ENCODE data around the gene AHNAK. TPM values are rescaled to one million over a fixed set of nuclear protein-coding genes. Genes with fewer than 3 reads are reported as not detected.

AHNAK gene
- polyA plus RNA-seq, 2 of the 4 experiments (the other 2 are of a cell fraction) = 43.3 to 82.0 TPM

DNA sequence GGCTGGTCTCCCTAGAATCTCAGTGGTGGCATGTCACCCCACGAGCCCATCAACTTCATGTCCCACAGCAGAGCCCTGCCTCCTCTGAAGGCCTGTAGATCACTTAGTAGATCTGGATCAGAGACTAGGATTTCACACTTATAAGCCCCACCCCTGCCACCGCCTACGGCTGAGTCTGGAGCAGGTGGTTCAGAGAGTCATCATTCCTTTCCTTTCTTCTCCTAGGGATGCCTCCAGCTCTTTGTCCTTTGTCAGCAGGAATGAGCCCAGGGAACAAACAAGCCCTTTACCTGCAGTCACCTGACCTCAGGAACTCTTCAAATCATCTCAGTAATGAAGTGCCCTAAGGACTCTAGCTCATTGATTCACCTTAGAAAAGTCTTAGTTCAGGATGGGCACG is 90.0 kb downstream of the AHNAK start:
- ChIA-PET CTCF (interaction anchor here (1.5 to 3.2 kb wide), 4 partner anchors 12 to 62 kb away, joined by 4 to 13 read pairs (median 7); no protein-coding TSS in a partner anchor), POLR2A (no interaction called here)
- FAIRE-seq = no peak
- H3K9me3 ChIP-seq = no peaks in the 10 kb centered on the region
- TF ChIP-seq GATA3 (IDR thresholded peaks at IDR 0.05; ENCODE audit: borderline replicate concordance) = no peak
- TF ChIP-seq HOXA7 (CRISPR knock-in tag; IDR thresholded peaks at IDR 0.05) = no peak
- TF ChIP-seq, protein P1, sequence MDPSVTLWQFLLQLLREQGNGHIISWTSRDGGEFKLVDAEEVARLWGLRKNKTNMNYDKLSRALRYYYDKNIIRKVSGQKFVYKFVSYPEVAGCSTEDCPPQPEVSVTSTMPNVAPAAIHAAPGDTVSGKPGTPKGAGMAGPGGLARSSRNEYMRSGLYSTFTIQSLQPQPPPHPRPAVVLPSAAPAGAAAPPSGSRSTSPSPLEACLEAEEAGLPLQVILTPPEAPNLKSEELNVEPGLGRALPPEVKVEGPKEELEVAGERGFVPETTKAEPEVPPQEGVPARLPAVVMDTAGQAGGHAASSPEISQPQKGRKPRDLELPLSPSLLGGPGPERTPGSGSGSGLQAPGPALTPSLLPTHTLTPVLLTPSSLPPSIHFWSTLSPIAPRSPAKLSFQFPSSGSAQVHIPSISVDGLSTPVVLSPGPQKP (IDR thresholded peaks at IDR 0.05; ENCODE audit: low read depth, low read length) = no peak
- TF ChIP-seq CHD4 (IDR thresholded peaks at IDR 0.05; ENCODE audit: borderline replicate concordance) = no peak
- TF ChIP-seq, protein P2, sequence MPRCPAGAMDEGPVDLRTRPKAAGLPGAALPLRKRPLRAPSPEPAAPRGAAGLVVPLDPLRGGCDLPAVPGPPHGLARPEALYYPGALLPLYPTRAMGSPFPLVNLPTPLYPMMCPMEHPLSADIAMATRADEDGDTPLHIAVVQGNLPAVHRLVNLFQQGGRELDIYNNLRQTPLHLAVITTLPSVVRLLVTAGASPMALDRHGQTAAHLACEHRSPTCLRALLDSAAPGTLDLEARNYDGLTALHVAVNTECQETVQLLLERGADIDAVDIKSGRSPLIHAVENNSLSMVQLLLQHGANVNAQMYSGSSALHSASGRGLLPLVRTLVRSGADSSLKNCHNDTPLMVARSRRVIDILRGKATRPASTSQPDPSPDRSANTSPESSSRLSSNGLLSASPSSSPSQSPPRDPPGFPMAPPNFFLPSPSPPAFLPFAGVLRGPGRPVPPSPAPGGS (IDR thresholded peaks at IDR 0.05) = no peak
- TF ChIP-seq RCOR1 (IDR thresholded peaks at IDR 0.05; ENCODE audit: low read depth, low read length) = no peak
- TF ChIP-seq CHD2 (IDR thresholded peaks at IDR 0.05; ENCODE audit: low read length, partially characterized antibody) = no peak
- TF ChIP-seq CBX8 (IDR thresholded peaks at IDR 0.05) = no peak
- no peak for TF ChIP-seq RNF2 (IDR thresholded peaks at IDR 0.05; ENCODE audit: borderline replicate concordance, low read depth)
- no peak for TF ChIP-seq TFCP2L1 (CRISPR knock-in tag; IDR thresholded peaks at IDR 0.05)
- H3K4me2 ChIP-seq = no peak overlapping the region
- DNase-seq (ENCODE audit: low read depth in 1 of 2, low spot score in 1 of 2) = no peak
- no peak overlapping the region for H3K27ac ChIP-seq
- ATAC-seq = no peak
- peaks cover 15% of the 10 kb centered on the region for H3K4me1 ChIP-seq
- 89% methylated on average over 4 of the region's 4 CpGs for WGBS (ENCODE audit: missing lambda C conversion rate)
- H3K4me3 ChIP-seq = no peak overlapping the region

DNA sequence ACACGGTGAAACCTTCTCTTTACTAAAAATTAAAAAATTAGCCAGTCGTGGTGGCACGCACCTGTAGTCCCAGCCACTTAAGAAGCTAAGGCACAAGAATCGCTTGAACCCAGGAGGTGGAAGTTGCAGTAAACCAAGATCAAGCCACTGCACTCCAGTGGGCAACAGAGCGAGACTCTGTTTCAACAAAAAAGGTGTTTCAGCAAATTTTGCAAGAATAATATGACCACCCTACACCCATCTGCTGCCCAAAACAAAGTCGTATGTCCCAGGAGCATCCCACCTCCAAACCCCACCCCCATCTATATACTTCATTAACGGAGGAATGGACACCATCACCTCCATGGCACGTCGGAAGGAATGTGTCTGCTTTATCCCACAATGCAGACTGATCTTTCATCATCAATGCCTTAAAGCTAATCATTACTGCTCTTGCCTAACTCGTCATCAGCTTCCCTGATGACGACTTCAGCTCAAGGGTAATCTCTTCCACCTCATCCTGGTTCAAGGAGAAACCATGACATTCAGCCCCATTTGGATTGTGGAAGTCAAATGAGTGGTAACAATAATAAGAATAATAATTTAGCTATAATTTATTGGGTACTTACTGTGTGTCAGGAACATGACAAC is 93.7 kb downstream of the AHNAK start:
- ChIA-PET POLR2A (no interaction called here), CTCF (interaction anchor here (0.6 to 1.9 kb wide), 6 partner anchors 9 to 142 kb away, joined by 3 to 4 read pairs (median 3); no protein-coding TSS in a partner anchor)
- no peak for ATAC-seq
- 87% methylated on average over 11 of the region's 11 CpGs for WGBS (ENCODE audit: missing lambda C conversion rate)
- DNase-seq (ENCODE audit: low read depth in 1 of 2, low spot score in 1 of 2) = no peak
- Histone ChIP-seq H3K9me3 (no peaks in the 10 kb centered on the region), H3K27ac (no peak overlapping the region), H3K4me3 (no peak overlapping the region), H3K4me1 (peaks cover 9% of the 10 kb centered on the region; the same call in 2 of the 3 replicates), H3K4me2 (no peak overlapping the region)
- TF ChIP-seq TFCP2L1 (CRISPR knock-in tag; IDR thresholded peaks at IDR 0.05) (no peak), ZC3H11A (IDR thresholded peaks at IDR 0.05) (no peak), JUN (IDR thresholded peaks at IDR 0.05) (no peak), ESRRA (IDR thresholded peaks at IDR 0.05; ENCODE audit: borderline replicate concordance, low read length) (no peak), CHD4 (IDR thresholded peaks at IDR 0.05; ENCODE audit: borderline replicate concordance) (no peak), RAD21 (conservative IDR thresholded peaks at IDR 0.05 in 1 of 2, IDR thresholded peaks at IDR 0.05 in 1 of 2) (no peak), FOXS1 (CRISPR knock-in tag; IDR thresholded peaks at IDR 0.05) (no peak), CBX8 (IDR thresholded peaks at IDR 0.05) (no peak), MYC (IDR thresholded peaks at IDR 0.05; ENCODE audit: borderline replicate concordance, low read length) (no peak), FOSL2 (IDR thresholded peaks at IDR 0.05) (no peak), FOSL2 (CRISPR knock-in tag; IDR thresholded peaks at IDR 0.05) (no peak), HOXA7 (CRISPR knock-in tag; IDR thresholded peaks at IDR 0.05) (no peak), HOXB5 (CRISPR knock-in tag; IDR thresholded peaks at IDR 0.05) (no peak), HEYL (CRISPR knock-in tag; IDR thresholded peaks at IDR 0.05) (no peak), CEBPB (IDR thresholded peaks at IDR 0.05) (no peak)
- TF ChIP-seq, protein P3, sequence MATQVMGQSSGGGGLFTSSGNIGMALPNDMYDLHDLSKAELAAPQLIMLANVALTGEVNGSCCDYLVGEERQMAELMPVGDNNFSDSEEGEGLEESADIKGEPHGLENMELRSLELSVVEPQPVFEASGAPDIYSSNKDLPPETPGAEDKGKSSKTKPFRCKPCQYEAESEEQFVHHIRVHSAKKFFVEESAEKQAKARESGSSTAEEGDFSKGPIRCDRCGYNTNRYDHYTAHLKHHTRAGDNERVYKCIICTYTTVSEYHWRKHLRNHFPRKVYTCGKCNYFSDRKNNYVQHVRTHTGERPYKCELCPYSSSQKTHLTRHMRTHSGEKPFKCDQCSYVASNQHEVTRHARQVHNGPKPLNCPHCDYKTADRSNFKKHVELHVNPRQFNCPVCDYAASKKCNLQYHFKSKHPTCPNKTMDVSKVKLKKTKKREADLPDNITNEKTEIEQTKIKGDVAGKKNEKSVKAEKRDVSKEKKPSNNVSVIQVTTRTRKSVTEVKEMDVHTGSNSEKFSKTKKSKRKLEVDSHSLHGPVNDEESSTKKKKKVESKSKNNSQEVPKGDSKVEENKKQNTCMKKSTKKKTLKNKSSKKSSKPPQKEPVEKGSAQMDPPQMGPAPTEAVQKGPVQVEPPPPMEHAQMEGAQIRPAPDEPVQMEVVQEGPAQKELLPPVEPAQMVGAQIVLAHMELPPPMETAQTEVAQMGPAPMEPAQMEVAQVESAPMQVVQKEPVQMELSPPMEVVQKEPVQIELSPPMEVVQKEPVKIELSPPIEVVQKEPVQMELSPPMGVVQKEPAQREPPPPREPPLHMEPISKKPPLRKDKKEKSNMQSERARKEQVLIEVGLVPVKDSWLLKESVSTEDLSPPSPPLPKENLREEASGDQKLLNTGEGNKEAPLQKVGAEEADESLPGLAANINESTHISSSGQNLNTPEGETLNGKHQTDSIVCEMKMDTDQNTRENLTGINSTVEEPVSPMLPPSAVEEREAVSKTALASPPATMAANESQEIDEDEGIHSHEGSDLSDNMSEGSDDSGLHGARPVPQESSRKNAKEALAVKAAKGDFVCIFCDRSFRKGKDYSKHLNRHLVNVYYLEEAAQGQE (IDR thresholded peaks at IDR 0.05) = no peak
- TF ChIP-seq, protein P4, sequence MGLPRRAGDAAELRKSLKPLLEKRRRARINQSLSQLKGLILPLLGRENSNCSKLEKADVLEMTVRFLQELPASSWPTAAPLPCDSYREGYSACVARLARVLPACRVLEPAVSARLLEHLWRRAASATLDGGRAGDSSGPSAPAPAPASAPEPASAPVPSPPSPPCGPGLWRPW (IDR thresholded peaks at IDR 0.05) = no peak
- no peak for FAIRE-seq

Data from A549 (cell line).